ENCODE measurements around the gene TBX10. TPM values are rescaled to one million over a fixed set of nuclear protein-coding genes. Genes with fewer than 3 reads are reported as not detected.

Gene TBX10
- total RNA-seq, 1 donor from 2014 or later: not detected

DNA sequence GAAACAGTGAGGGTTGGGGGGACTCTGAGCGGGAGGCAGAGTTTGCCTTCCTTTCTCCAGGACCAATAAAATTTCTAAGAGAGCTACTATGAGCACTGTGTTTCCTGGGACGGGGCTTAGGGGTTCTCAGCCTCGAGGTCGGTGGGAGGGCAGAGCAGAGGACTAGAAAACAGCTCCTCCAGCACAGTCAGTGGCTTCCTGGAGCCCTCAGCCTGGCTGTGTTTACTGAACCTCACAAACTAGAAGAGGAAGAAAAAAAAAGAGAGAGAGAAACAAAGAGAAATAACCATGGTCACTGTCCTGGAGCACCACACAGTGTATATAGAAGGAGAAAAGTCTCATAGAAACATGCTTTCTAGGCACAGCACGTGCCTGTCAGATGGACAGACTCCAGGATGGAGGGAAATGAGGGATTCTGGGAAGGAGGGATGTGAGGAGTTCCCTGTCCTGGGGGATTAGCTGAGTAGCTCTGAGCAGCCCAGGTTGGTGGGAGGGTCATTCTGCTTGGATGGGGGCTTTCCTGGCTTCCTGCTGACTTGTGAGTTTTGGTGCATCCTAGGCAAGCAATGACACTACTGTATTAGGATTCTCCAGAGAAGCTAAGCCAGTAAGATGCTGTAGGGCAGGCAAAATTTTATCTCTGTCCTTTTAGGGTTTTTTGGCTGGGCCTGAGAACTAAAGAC, 52.9 kb downstream of the TBX10 start:
- H3K27ac Mint-ChIP-seq: peak overlapping the region; percentile 21
- H3K27me3 Mint-ChIP-seq: no peaks in the 10 kb centered on the region
- peaks cover 31% of the 10 kb centered on the region for H3K36me3 Mint-ChIP-seq (ENCODE audit: insufficient read depth)
- peaks cover 32% of the 10 kb centered on the region for H3K4me1 Mint-ChIP-seq (ENCODE audit: low read depth)
- H3K4me3 Mint-ChIP-seq (ENCODE audit: low read depth): peak overlapping the region; percentile 35
- H3K9me3 Mint-ChIP-seq (ENCODE audit: low read depth): no peaks in the 10 kb centered on the region
- TF ChIP-seq CTCF (IDR thresholded peaks at IDR 0.05; ENCODE audit: unreplicated experiment): no peak
- DNase-seq (ENCODE audit: low spot score, unreplicated experiment): no peak

GRCh38 chr11:67585911-67586310, 53.7 kb downstream of the TBX10 start:
- H3K9me3 Mint-ChIP-seq (ENCODE audit: low read depth): no peaks in the 10 kb centered on the region
- DNase-seq (ENCODE audit: low spot score, unreplicated experiment): no peak
- H3K27ac Mint-ChIP-seq: peak overlapping the region; percentile 84
- H3K4me3 Mint-ChIP-seq (ENCODE audit: low read depth): peak overlapping the region; percentile 87
- H3K27me3 Mint-ChIP-seq: no peaks in the 10 kb centered on the region
- no peak for TF ChIP-seq CTCF (IDR thresholded peaks at IDR 0.05; ENCODE audit: unreplicated experiment)
- H3K4me1 Mint-ChIP-seq (ENCODE audit: low read depth): peaks cover 40% of the 10 kb centered on the region
- H3K36me3 Mint-ChIP-seq (ENCODE audit: insufficient read depth): peaks cover 31% of the 10 kb centered on the region

- H3K4me3 Mint-ChIP-seq (ENCODE audit: low read depth): peak overlapping the region; percentile 87
- H3K36me3 Mint-ChIP-seq (ENCODE audit: insufficient read depth): peaks cover 28% of the 10 kb centered on the region
- H3K27me3 Mint-ChIP-seq: no peaks in the 10 kb centered on the region
- no peak for TF ChIP-seq CTCF (IDR thresholded peaks at IDR 0.05; ENCODE audit: unreplicated experiment)
- peak overlapping the region; percentile 95 for H3K27ac Mint-ChIP-seq
- peaks cover 46% of the 10 kb centered on the region for H3K4me1 Mint-ChIP-seq (ENCODE audit: low read depth)
- H3K9me3 Mint-ChIP-seq (ENCODE audit: low read depth): no peaks in the 10 kb centered on the region
- DNase-seq (ENCODE audit: low spot score, unreplicated experiment): no peak
Observed at GRCh38 chr11:67584881-67585873, 54.4 kb downstream of the TBX10 start.

GRCh38 chr11:67584205-67584880, 55.2 kb downstream of the TBX10 start:
- H3K9me3 Mint-ChIP-seq (ENCODE audit: low read depth): no peaks in the 10 kb centered on the region
- H3K4me1 Mint-ChIP-seq (ENCODE audit: low read depth): peaks cover 53% of the 10 kb centered on the region
- peak; percentile 48 for DNase-seq (ENCODE audit: low spot score, unreplicated experiment)
- TF ChIP-seq CTCF (IDR thresholded peaks at IDR 0.05; ENCODE audit: unreplicated experiment): no peak
- H3K27me3 Mint-ChIP-seq: no peaks in the 10 kb centered on the region
- H3K4me3 Mint-ChIP-seq (ENCODE audit: low read depth): peak overlapping the region; percentile 87
- H3K27ac Mint-ChIP-seq: peak overlapping the region; percentile 95
- peaks cover 27% of the 10 kb centered on the region for H3K36me3 Mint-ChIP-seq (ENCODE audit: insufficient read depth)
